ENCODE results near the gene TCEA2.

DNA sequence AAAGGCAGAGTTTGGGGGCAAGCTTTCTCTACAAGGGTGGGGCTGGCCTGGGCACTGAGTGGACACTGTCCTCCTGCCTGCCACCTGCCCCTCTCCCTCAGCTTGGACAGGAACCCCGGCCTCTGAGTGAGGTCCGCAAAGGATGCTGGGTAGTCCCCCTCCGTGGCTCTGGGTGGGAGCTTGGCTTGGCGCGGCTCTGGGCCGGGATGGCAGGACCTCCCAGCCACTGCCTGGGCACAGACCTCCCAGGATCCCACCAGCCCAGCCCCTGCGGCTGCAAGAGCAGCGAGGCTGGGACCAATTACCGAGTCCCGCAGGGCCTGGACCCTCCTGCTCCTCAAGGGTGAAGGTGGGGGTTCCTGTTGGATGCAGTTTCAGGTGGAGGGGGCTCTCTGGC, 10.7 kb upstream of the TCEA2 start:
- no peak for TF ChIP-seq POLR2A (IDR thresholded peaks at IDR 0.05)
- TF ChIP-seq, protein P1, sequence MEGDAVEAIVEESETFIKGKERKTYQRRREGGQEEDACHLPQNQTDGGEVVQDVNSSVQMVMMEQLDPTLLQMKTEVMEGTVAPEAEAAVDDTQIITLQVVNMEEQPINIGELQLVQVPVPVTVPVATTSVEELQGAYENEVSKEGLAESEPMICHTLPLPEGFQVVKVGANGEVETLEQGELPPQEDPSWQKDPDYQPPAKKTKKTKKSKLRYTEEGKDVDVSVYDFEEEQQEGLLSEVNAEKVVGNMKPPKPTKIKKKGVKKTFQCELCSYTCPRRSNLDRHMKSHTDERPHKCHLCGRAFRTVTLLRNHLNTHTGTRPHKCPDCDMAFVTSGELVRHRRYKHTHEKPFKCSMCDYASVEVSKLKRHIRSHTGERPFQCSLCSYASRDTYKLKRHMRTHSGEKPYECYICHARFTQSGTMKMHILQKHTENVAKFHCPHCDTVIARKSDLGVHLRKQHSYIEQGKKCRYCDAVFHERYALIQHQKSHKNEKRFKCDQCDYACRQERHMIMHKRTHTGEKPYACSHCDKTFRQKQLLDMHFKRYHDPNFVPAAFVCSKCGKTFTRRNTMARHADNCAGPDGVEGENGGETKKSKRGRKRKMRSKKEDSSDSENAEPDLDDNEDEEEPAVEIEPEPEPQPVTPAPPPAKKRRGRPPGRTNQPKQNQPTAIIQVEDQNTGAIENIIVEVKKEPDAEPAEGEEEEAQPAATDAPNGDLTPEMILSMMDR (IDR thresholded peaks at IDR 0.05), result no peak
